HG03064 (cell line): ENCODE results near the gene NR3C1.
A peak's percentile ranks its signal among the peaks of the same experiment; 100 is the strongest.

Experiments
- ATAC-seq: cut with Tn5 transposase; IDR thresholded peaks from one replicate; pipeline ENCODE4 v1.9.1; 2021; ENCODE audit warnings: low read depth; ENCODE audit not compliant: unreplicated experiment

Gene NR3C1

GRCh38 chr5:143399616-143400540 lies 3.6 kb downstream of the NR3C1 start:
- no peak for ATAC-seq

DNA sequence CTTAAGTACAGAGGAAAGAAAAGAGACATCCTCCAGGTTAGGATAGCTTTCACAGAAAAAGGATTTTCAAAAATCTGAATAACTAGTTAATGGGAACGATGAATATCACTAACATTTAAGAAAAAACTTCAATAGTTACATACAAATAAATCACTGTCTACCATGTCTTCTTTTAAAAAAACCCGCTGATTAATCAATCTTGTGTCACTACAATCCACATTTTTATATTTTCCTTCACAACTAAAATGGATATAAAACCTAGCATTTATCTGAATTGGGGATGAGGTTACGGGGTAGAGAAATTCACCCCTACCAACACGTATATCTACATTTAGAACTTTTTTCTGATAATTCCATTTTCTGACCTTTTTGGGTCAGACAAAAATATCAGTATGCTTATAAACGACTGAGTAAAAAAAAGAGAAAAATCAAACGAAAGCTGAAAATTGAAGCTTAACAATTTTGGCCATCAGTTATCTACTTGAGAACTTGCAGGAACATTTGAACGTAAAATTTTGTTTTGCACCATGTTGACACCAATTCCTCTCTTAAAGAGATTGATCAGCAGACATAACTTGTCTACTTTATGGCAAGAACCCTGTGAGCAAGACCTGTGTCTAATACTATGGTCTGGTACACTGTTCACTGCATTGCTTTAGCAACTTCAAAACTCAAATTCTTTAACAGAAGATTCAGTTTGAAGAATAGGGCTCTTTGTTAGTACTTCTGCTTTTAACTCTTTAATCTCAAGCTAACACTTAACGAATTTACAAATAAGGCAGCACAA lies 4.8 kb downstream of the NR3C1 start:
- ATAC-seq = no peak

DNA sequence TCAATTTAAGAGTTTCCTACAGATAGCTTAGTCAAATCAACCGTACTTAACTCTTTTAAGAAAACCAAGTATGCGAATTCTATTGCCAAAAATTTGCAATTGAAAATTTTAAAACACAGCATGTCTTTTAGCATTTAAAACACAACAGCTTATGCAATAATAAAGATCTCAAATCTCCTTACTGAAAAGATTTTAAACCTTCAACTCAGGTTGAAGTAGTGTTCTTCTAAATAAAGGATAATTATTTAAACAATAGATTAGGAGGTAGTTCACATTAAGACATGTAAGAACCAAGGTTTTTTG lies 5.5 kb downstream of the NR3C1 start:
- ATAC-seq = no peak

GRCh38 chr5:143397302-143398052 lies 6.0 kb downstream of the NR3C1 start:
- no peak for ATAC-seq

GRCh38 chr5:143396353-143396940 lies 7.0 kb downstream of the NR3C1 start:
- no peak for ATAC-seq

DNA sequence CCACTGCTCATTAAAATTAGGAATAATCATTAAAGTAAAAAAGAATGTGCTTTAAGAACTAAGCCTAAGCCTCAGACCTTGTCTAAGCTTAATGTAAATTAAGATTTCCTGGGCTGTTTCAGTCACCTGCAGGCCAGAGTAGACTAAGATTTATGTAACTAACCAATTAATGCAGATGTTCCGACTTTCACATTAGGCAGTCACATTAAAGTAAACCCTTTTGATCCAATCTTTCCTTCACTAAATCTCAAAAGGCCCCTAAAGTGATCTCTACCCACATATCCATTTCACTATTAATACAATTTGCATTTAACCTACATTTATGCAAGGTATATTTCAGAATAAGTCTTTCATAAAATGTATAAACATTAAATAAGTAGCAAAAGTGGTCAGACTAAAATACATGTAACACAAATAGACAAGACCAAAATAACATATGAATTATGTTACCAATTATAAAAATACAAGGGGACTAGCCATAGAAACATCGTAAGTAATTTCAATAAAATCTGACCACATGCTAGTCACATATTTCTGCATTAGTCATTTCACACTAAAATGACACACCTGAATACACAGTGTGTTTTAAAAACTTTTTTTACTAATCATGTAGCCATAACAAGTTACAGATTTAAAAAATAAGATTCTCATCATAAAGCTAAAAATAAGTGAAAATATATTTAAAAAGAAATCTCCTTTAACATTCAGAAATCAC lies 7.7 kb downstream of the NR3C1 start:
- ATAC-seq = peak; percentile 62

DNA sequence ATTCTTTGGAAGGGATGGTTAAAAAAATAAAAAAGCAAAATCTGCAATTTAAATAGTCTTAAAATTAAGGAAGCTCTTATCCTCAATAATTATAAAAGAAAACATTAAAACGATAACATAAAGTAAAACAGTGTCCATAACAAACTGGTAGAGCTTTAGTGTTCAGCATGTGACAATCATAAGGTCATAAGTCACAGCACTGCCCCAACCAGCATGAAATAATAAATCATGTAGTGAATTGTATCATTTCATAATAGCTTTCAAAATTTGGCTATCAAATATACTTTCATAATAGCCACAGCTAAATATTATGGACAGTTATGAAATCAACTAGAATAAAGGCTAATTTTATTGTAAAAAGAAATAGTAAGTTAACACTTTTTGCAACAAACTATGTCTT lies 10.0 kb downstream of the NR3C1 start:
- no peak for ATAC-seq

DNA sequence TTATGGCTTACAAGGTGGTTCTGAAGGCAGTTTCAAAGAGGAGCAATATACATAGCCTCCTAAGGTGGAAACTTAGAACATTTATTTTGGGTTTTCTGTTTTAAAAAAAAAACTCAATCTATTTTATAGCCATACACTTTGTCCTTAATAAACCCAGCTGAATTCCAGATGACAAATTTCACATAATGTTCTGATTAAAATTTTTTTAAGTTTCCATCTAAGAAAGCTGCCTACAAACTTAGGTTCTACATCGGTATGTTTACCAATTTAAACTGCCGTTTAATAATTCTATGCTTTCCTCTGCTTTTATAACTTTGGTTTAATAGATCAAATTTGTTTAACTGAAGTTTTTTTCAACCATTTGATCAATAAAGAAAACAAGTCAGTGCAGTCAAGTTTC lies 12.5 kb downstream of the NR3C1 start:
- ATAC-seq = no peak

DNA sequence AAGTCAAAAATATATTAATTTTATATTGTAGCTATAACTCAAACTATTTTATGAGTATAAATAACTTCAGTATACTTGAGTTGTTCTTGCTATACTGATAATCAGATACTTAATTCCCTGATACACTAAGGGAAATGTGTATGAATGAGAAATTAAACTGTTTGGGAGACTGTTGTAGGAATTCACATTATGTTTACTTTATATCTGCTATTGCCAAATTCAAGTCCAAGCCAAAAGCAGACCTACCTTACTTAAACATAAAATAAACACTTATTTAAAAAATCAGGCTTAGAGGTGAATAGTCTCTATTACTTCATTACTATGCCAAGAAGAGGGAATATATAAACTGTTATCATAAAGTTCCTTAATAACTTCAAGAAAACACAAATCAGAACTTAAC lies 13.2 kb downstream of the NR3C1 start:
- no peak for ATAC-seq

DNA sequence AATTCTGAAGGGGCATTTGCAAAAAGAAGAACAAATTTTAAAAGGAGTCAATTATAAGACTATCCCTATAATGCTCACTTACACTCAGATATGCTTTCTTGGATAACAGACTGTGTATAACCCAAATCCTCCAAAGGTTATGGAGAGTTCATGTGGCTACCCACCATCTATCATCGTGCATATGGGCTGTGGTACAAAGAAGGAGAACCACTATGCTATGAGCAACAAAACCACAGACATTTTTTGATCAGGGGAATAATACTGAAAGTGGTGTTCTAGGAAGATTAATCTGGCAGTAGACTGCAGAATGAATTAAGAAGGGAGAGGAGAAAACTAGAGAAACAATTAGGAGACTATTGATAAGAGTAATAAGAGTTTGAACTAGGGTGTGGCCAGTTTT lies 16.8 kb downstream of the NR3C1 start:
- no peak for ATAC-seq

DNA sequence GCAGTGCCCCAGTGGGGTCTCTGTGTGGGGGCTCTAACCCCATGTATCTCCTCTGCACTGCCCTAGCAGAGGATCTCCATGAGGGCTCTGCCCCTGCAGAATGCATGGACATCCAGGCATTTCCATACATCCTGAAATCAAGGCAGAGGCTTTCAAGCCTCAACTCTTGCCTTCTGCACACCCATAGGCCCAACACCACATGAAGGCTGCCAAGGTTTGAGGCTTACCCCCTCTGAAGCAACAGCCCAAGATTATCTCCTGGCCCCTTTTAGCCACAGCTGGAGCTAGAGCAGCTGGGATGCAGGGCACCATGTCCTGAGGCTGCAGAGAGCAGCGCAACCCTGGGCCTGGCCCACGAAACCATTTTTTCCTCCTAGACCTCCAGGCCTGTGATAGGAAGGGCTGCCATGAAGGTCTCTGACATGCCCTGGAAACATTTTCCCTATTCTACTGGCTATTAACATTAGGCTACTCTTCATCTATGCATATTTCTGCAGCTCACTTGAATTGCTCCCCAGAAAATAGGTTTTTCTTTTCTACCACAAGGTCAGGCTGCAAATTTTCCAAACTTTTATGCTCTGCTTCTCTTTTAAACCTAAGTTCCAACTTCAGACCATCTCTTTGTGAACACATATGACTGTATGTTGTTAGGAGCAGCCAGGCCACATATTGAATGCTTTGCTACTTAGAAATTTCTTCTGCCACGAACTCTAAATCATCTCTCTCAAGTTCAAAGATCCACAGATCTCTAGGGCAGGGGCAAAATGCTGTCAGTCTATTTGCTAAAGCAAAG lies 18.4 kb downstream of the NR3C1 start:
- ATAC-seq = no peak

DNA sequence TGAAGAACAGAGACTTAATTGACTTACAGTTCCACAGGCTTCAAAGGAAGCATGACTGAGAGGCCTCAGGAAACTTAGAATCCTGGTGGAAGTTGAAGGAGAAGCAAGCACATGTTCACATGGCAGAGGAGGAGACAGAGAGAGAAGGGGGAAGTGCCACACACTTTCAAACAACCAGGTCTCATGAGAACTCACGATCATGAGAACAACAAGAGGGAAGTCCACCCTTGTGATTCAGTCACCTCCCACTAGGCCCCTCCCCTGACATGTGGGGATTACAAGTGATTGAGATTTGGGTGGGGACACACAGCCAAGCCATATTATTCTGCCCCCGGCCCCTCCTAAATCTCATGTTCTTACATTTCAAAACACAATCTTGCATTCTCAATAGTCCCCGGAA lies 19.5 kb downstream of the NR3C1 start:
- ATAC-seq = no peak

GRCh38 chr5:143379606-143380005 lies 23.9 kb downstream of the NR3C1 start:
- no peak for ATAC-seq

- ATAC-seq = no peak
These were observed 26.3 kb downstream of the NR3C1 start for GRCh38 chr5:143376911-143377813.

GRCh38 chr5:143376195-143376779 lies 27.2 kb downstream of the NR3C1 start:
- no peak for ATAC-seq

GRCh38 chr5:143374496-143375217 lies 28.8 kb downstream of the NR3C1 start:
- no peak for ATAC-seq

- ATAC-seq = no peak
These were observed 30.4 kb downstream of the NR3C1 start for GRCh38 chr5:143373076-143373475.
